Head of caudate nucleus (tissue), 42 donors: Measurements from ENCODE around the gene MCC.

Source experiments
- DNase-seq, 42 donors: peaks; one replicate each; pipeline versions ENCODE4 v3.0.0 to v3.0.0-alpha.2; 2020 to 2021; ENCODE audit warnings: mixed read lengths in 7 of 42
- intact Hi-C: fragments of 100-400 bp; cut with DNase I; formaldehyde crosslinking; loops from one replicate; pipeline ENCODE4 v1.15.0; 2022

MCC gene

DNA sequence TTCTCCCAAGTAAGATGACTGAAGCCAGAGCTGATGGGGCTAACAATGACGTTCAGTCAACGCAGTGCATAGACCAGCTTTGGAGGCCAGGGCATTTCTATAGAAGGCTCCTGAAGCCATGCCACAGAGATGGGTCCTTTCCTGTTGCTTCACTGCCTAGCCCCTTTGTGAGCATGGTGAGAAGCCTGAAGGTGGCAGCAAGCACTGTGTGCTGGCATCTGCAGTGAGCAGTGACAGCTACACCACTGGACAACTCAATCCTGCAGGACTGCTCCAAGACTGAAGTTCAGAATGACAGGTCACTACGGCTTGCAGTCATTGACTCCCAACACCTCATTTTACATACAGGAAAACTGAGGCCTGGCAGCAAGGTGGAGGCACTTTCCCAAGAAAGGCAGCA lies 282.4 kb downstream of the MCC start:
- DNase-seq = peak in 7 of 42 donors; percentile 13 to 43 (median 16)
- intact Hi-C loops = no loop called here

GRCh38 chr5:113205323-113205722 lies 282.9 kb downstream of the MCC start:
- no peak for DNase-seq
- intact Hi-C loops = no loop called here

GRCh38 chr5:113204525-113205161 lies 283.6 kb downstream of the MCC start:
- intact Hi-C loops = no loop called here
- peak in 35 of 42 donors; percentile 5 to 71 (median 39) for DNase-seq

- intact Hi-C loops = no loop called here
- DNase-seq = no peak
These were observed 284.3 kb downstream of the MCC start for GRCh38 chr5:113203916-113204315.

GRCh38 chr5:113202746-113203716 lies 285.2 kb downstream of the MCC start:
- peak in 18 of 42 donors; percentile 12 to 71 (median 23) for DNase-seq
- intact Hi-C loops = no loop called here

DNA sequence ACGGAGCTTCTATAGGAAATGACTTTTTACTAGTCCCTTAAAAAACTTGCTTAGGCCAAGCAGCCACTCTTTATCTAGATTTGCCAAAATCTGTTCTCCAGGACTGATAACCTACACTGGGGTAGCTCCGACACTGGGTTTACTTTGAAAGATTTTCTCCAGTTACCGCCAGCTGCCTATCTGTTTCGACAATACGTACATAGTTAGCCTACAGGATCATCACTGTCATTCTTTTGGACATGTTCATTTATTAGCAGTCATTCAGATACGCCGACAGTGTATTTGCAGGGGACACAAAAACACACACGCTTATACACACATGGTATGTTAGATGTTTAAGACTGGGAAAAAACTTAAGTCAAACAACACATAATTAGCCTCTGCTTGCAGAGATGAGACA lies 286.0 kb downstream of the MCC start:
- DNase-seq = no peak
- intact Hi-C loops = no loop called here

GRCh38 chr5:113201715-113202114 lies 286.5 kb downstream of the MCC start:
- intact Hi-C loops = no loop called here
- DNase-seq = no peak

GRCh38 chr5:113199122-113199905 lies 288.9 kb downstream of the MCC start:
- DNase-seq = peak in 1 of 42 donors; percentile 44
- intact Hi-C loops = no loop called here

DNA sequence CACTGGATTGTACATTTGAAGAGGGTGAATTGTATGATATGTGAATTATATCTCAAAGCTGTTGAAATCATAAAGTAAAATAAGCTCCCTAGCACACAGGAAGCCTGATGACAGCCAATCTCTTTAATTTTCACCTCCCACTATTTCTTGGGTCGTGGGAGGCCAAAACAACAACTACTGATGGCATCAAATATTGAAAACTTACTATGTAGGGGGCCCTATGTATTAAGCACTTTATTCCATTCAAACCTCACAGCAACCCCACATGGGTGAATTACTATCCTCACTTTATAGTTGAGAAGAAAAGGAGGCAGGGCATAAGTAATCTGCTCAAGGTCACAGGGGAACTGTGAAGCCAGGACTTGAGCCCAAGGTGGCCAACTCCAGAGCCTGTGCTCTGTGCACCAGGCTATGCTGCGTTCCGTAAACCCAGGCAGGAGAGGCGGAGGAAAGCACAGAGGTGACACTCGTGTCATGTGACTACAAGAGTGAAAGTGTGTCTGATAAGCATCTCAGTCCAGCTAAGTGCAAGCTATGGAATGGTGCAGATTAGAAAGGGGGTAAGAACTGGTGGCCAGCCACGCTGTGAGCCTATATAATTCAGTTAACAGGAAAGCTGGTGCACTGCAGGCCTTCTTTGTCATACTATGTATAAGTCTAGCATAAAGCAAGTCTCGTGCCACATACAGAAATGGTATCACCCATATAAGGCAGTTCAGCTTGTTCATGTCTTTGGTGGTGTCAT lies 290.6 kb downstream of the MCC start:
- intact Hi-C loops = no loop called here
- no peak for DNase-seq

DNA sequence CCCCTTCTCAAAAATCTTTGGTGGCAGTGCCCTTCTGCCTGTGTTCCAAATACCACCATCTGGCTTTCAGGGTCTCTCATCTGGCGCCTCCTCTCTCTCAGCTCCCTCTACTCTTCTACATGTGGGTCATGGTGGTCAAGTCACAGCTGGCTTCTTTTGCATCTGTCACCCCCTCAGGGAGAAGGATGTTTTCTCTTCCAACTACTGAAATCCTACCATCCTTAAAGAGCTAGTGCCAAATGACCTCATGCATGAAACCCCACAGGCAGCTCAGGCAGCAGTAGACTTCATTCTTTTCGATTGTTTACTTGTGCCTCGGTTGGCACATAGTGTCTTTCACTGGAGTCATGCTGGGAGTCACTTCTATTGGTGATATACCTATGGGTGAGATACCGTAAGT lies 292.5 kb downstream of the MCC start:
- DNase-seq = no peak
- intact Hi-C loops = no loop called here

DNA sequence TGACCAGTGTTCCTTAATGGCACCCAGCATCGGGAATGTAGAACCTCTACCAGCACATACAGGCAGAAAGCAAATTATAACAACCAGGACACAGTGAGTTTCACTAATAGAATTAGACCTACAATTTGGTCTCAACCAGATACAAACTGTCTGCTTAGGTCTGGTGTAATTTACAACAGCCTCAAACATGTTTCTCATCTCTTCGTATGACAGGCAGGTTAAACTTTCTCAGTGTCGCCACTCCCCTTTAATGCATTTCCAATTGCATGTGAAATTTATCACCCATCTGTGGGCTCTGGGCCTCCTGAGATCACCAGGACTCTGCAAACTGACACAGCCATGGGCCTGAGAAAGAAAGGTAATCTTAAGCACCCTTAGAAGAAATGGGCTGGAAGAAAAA lies 293.0 kb downstream of the MCC start:
- no peak for DNase-seq
- intact Hi-C loops = no loop called here

DNA sequence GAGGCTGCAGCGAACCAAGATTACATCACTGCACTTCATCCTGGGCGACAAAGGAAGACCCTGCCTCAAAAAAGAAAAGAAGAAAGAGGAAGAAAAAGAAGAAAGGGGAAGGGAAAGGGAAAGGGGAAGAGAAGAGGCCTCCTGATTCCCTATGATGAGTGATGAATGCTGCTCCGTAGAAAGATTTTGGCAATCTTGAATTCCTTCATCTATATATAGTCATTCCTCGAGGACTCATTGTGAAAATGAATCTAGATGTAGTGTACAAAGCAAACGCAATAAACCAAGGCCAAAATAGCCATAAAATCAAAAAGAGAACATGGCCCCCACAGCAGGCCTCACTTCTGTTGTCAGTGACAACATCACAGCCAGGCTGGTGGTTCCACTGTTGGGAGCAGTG lies 293.7 kb downstream of the MCC start:
- no peak for DNase-seq
- intact Hi-C loops = no loop called here

GRCh38 chr5:113194125-113194524 lies 294.1 kb downstream of the MCC start:
- intact Hi-C loops = no loop called here

GRCh38 chr5:113193311-113193978 lies 294.8 kb downstream of the MCC start:
- intact Hi-C loops = no loop called here
- no peak for DNase-seq

More at GRCh38 chr5:113194125-113194524, 294.1 kb downstream of the MCC start:
- no peak for DNase-seq

DNA sequence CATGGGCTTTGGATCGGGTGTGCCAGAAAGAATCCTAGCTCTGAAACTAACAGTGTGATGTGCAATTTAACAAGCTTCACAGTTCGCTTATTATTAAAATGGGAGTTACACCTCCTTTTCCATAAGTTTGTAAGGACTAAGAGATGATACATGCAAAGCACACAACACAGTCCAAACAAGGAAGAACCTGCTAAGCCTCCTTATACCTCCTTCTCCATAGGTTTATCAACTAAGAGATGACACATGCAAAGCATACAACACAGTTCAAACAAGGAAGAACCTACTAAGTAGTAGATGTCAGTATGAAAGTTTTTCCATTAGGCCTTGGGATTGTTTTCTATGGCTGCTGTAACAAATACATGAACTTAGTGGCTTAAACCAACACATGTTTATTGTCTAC lies 295.7 kb downstream of the MCC start:
- DNase-seq = no peak
- intact Hi-C loops = no loop called here

DNA sequence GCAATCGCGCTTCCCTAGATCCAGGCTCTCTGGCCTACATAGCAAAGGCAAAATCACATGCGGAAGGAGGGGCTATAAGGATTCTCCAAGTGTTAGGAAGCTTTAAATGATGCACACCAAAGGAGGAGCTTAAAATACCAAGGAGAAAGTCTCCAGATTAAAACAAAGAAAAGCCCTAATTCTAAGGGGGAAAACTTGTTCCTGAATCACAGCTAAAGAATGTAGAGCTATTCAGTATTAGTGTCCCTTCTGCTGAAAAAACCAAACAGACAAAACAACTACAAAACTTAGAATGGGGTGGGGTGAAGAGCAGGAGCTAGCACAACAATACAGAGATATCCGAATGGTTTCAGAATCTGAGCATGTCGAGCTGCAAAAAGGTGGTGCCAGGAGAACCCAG lies 297.9 kb downstream of the MCC start:
- no peak for DNase-seq
- intact Hi-C loops = no loop called here

GRCh38 chr5:113189291-113189690 lies 299.0 kb downstream of the MCC start:
- intact Hi-C loops = no loop called here
- DNase-seq = no peak

DNA sequence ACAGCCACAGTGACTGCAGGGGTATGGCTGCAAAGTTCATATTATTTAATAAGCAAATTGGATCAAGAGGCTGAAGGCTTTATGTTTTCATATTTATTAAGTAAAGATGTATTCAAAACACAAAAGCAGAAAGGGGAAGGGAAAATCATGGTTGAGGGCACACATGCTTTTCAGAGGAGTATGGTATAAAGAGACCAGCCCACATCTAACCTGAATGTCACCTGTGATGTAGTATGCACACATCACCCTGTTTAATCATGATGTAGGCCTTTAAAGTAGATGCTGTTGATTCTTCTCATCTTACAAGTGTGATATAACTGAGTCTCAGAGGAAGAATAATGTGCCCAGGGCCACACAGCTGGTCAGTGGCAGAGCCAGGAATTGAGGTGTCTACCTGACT lies 299.8 kb downstream of the MCC start:
- intact Hi-C loops = no loop called here
- no peak for DNase-seq

GRCh38 chr5:113187906-113188305 lies 300.3 kb downstream of the MCC start:
- intact Hi-C loops = no loop called here
- DNase-seq = no peak
